Natural killer cell (primary cell): Measurements from ENCODE around the gene EHD3. TPM values are rescaled to one million over a fixed set of nuclear protein-coding genes. Genes with fewer than 3 reads are reported as not detected.

ENCODE experiments used
- ATAC-seq, 3 donors: fragments of 150-1000 bp in 2 of 3; fragments of 200-7000 bp in 1 of 3; cut with Tn5 transposase; 1 replicate in 1 of 3; 2 replicates in 2 of 3; pipeline ENCODE4 v1.10.0; 2021; ENCODE audit warnings: mild to moderate bottlenecking in 2 of 3, moderate library complexity in 2 of 3
- DNase-seq, 2 donors: peaks; one replicate each; pipeline versions ENCODE4 v3.0.0 to v3.0.0-alpha.2; 2013 to 2021; ENCODE audit warnings: mixed read lengths in 1 of 2
- H3K27ac ChIP-seq: one replicate; pipeline ENCODE4 v1.5.1; 2013; ENCODE audit warnings: mild to moderate bottlenecking, low read length
- H3K27me3 ChIP-seq: one replicate; pipeline ENCODE4 v1.6.1; 2013; ENCODE audit warnings: low read length; ENCODE audit not compliant: control insufficient read depth, insufficient read depth
- H3K36me3 ChIP-seq: one replicate; pipeline ENCODE4 v1.6.1; 2013; ENCODE audit warnings: low read length; ENCODE audit not compliant: control insufficient read depth, insufficient read depth
- H3K4me1 ChIP-seq: one replicate; pipeline ENCODE4 v1.6.1; 2013; ENCODE audit warnings: low read length; ENCODE audit not compliant: control insufficient read depth, insufficient read depth
- H3K4me3 ChIP-seq: one replicate; pipeline ENCODE4 v1.5.1; 2013; ENCODE audit warnings: low read length
- H3K9me3 ChIP-seq: one replicate; pipeline ENCODE4 v1.6.1; 2013; ENCODE audit warnings: low read length; ENCODE audit not compliant: control insufficient read depth, insufficient read depth
- H3K27ac Mint-ChIP-seq, 2 donors: one replicate each; pipeline ENCODE4 v1.8.0; 2022; ENCODE audit warnings: mild to moderate bottlenecking in 2 of 2, mixed read lengths in 2 of 2, moderate library complexity in 1 of 2
- H3K27me3 Mint-ChIP-seq, 2 donors: one replicate each; pipeline ENCODE4 v1.8.0; 2022; ENCODE audit warnings: low read depth in 2 of 2, mixed read lengths in 2 of 2
- H3K36me3 Mint-ChIP-seq: one replicate; pipeline ENCODE4 v1.8.0; 2022; ENCODE audit warnings: mixed read lengths
- H3K4me1 Mint-ChIP-seq, 2 donors: one replicate each; pipeline ENCODE4 v1.8.0; 2022; ENCODE audit warnings: mixed read lengths in 2 of 2
- H3K4me3 Mint-ChIP-seq: one replicate; pipeline ENCODE4 v1.8.0; 2022; ENCODE audit warnings: mild to moderate bottlenecking, moderate library complexity, mixed read lengths
- H3K9me3 Mint-ChIP-seq, 2 donors: one replicate each; pipeline ENCODE4 v1.8.0; 2022; ENCODE audit warnings: mixed read lengths in 2 of 2
- CTCF ChIP-seq: fragments of 200-600 bp; IDR thresholded peaks from one replicate; pipeline ENCODE4 v1.8.0; 2022; ENCODE audit warnings: antibody characterized with exemption
- WGBS: methylation state at CpG from one replicate; pipeline ENCODE4 v1.1.7; 2013; ENCODE audit warnings: missing lambda C conversion rate; ENCODE audit not compliant: insufficient coverage; 5-methylcytosine and 5-hydroxymethylcytosine counted together
- intact Hi-C: fragments of 100-400 bp; cut with micrococcal nuclease; formaldehyde crosslinking; loops from one replicate; pipeline ENCODE4 v1.14.2; 2022
- total RNA-seq, 4 donors: library from RNA; stranded (reverse); fragments of 120-200 nt in 1 of 4; gene quantifications; one replicate each; pipeline versions ENCODE4 v1.2.3 to v1.2.4, GENCODE V29; 2013 to 2022

EHD3 gene
- total RNA-seq, 3 donors from 2014 or later (not counting 1 experiment from before 2014, with no cell fraction given), result 5.6 to 7.8 (median 7.2) TPM

- no peaks in the 10 kb centered on the region for H3K4me1 Mint-ChIP-seq
- Histone ChIP-seq H3K27ac (no peak overlapping the region), H3K27me3 (no peaks in the 10 kb centered on the region), H3K36me3 (peaks cover 2% of the 10 kb centered on the region), H3K4me3 (no peak overlapping the region), H3K4me1 (no peaks in the 10 kb centered on the region), H3K9me3 (no peaks in the 10 kb centered on the region)
- no peak overlapping the region for H3K4me3 Mint-ChIP-seq
- intact Hi-C loops, result no loop called here
- H3K36me3 Mint-ChIP-seq, result no peaks in the 10 kb centered on the region
- no peak overlapping the region for H3K27ac Mint-ChIP-seq
- peaks cover 0 to 3% of the 10 kb centered on the region in 2 donors for H3K27me3 Mint-ChIP-seq
- DNase-seq, result no peak
- ATAC-seq, result no peak
- TF ChIP-seq CTCF, result no peak
- no peaks in the 10 kb centered on the region for H3K9me3 Mint-ChIP-seq
- 90% methylated on average over 8 of the region's 8 CpGs for WGBS
These were observed 33.6 kb downstream of the EHD3 start for GRCh38 chr2:31267437-31268120.

- Histone ChIP-seq H3K36me3 (peaks cover 2% of the 10 kb centered on the region), H3K9me3 (no peaks in the 10 kb centered on the region), H3K4me3 (no peak overlapping the region), H3K27me3 (no peaks in the 10 kb centered on the region), H3K4me1 (no peaks in the 10 kb centered on the region), H3K27ac (no peak overlapping the region)
- Mint-ChIP-seq H3K27me3 (peaks cover 0 to 6% of the 10 kb centered on the region in 2 donors), H3K27ac (no peak overlapping the region), H3K4me1 (no peaks in the 10 kb centered on the region), H3K4me3 (no peak overlapping the region), H3K9me3 (no peaks in the 10 kb centered on the region), H3K36me3 (no peaks in the 10 kb centered on the region)
- ATAC-seq (no peak), DNase-seq (no peak)
- TF ChIP-seq CTCF, result no peak
- 92% methylated on average over 2 of the region's 2 CpGs for WGBS
- intact Hi-C loops, result no loop called here
These were observed 34.4 kb downstream of the EHD3 start for GRCh38 chr2:31268344-31268743.

- Histone ChIP-seq H3K4me1 (no peaks in the 10 kb centered on the region), H3K27me3 (no peaks in the 10 kb centered on the region), H3K4me3 (no peak overlapping the region), H3K36me3 (peaks cover 2% of the 10 kb centered on the region), H3K27ac (no peak overlapping the region), H3K9me3 (no peaks in the 10 kb centered on the region)
- no peak for DNase-seq
- Mint-ChIP-seq H3K27me3 (peaks cover 0 to 9% of the 10 kb centered on the region in 2 donors), H3K36me3 (no peaks in the 10 kb centered on the region), H3K27ac (no peak overlapping the region), H3K4me1 (no peaks in the 10 kb centered on the region), H3K9me3 (no peaks in the 10 kb centered on the region), H3K4me3 (no peak overlapping the region)
- TF ChIP-seq CTCF, result no peak
- no peak for ATAC-seq
- 88% methylated on average over 4 of the region's 4 CpGs for WGBS
- intact Hi-C loops, result no loop called here
These were observed 35.1 kb downstream of the EHD3 start for GRCh38 chr2:31269087-31269486.

GRCh38 chr2:31270131-31270530 lies 36.2 kb downstream of the EHD3 start:
- WGBS, result 90% methylated on average over 2 of the region's 3 CpGs
- peaks cover 2% of the 10 kb centered on the region for H3K36me3 ChIP-seq
- H3K9me3 Mint-ChIP-seq, result no peaks in the 10 kb centered on the region
- no peak overlapping the region for H3K4me3 ChIP-seq
- H3K27me3 ChIP-seq, result no peaks in the 10 kb centered on the region
- no peaks in the 10 kb centered on the region for H3K4me1 ChIP-seq
- H3K27ac Mint-ChIP-seq, result no peak overlapping the region
- no peaks in the 10 kb centered on the region for H3K36me3 Mint-ChIP-seq
- DNase-seq, result no peak
- no peak overlapping the region for H3K4me3 Mint-ChIP-seq
- H3K27ac ChIP-seq, result no peak overlapping the region
- ATAC-seq, result no peak
- TF ChIP-seq CTCF, result no peak
- no peaks in the 10 kb centered on the region for H3K9me3 ChIP-seq
- intact Hi-C loops, result no loop called here
- H3K27me3 Mint-ChIP-seq, result peaks cover 7 to 12% of the 10 kb centered on the region in 2 donors
- no peaks in the 10 kb centered on the region for H3K4me1 Mint-ChIP-seq
